ENCODE measurements around the gene MPHOSPH6.

Gene MPHOSPH6

GRCh38 chr16:82150549-82150948 lies 19.5 kb downstream of the MPHOSPH6 start:
- Histone ChIP-seq H3K4me1 (ENCODE audit: control insufficient read depth, low read length) (no peaks in the 10 kb centered on the region), H3K27me3 (ENCODE audit: control insufficient read depth, low read length) (no peaks in the 10 kb centered on the region), H4K20me1 (ENCODE audit: control insufficient read depth, insufficient read depth, low read depth, low read length) (no peaks in the 10 kb centered on the region), H3K27ac (ENCODE audit: low read depth, low read length) (no peak overlapping the region), H3K9me2 (replicated peaks; ENCODE audit: control insufficient read depth, low read length) (no peaks in the 10 kb centered on the region), H3K4me3 (ENCODE audit: low read length) (no peak overlapping the region), H3K36me3 (ENCODE audit: control insufficient read depth, low read length) (peaks cover 83% of the 10 kb centered on the region), H3K4me2 (ENCODE audit: low read length) (no peak overlapping the region), H3K9me3 (ENCODE audit: control insufficient read depth, insufficient read depth, low read length) (no peaks in the 10 kb centered on the region), H3K79me2 (ENCODE audit: control insufficient read depth, low read length) (peaks cover 26% of the 10 kb centered on the region), H3F3A (ENCODE audit: control insufficient read depth, insufficient read depth) (no peaks in the 10 kb centered on the region)
- TF ChIP-seq EZH2phosphoT487 (IDR thresholded peaks at IDR 0.05; ENCODE audit: borderline replicate concordance, low read length) = no peak
- TF ChIP-seq, protein P1, sequence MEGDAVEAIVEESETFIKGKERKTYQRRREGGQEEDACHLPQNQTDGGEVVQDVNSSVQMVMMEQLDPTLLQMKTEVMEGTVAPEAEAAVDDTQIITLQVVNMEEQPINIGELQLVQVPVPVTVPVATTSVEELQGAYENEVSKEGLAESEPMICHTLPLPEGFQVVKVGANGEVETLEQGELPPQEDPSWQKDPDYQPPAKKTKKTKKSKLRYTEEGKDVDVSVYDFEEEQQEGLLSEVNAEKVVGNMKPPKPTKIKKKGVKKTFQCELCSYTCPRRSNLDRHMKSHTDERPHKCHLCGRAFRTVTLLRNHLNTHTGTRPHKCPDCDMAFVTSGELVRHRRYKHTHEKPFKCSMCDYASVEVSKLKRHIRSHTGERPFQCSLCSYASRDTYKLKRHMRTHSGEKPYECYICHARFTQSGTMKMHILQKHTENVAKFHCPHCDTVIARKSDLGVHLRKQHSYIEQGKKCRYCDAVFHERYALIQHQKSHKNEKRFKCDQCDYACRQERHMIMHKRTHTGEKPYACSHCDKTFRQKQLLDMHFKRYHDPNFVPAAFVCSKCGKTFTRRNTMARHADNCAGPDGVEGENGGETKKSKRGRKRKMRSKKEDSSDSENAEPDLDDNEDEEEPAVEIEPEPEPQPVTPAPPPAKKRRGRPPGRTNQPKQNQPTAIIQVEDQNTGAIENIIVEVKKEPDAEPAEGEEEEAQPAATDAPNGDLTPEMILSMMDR (IDR thresholded peaks at IDR 0.05; ENCODE audit: low read depth, low read length, poor library complexity, severe bottlenecking) = no peak

GRCh38 chr16:82149536-82149935 lies 20.5 kb downstream of the MPHOSPH6 start:
- H3K4me2 ChIP-seq (ENCODE audit: low read length) = no peak overlapping the region
- H3K9me3 ChIP-seq (ENCODE audit: control insufficient read depth, insufficient read depth, low read length) = no peaks in the 10 kb centered on the region
- no peak overlapping the region for H3K4me3 ChIP-seq (ENCODE audit: low read length)
- H4K20me1 ChIP-seq (ENCODE audit: control insufficient read depth, insufficient read depth, low read depth, low read length) = no peaks in the 10 kb centered on the region
- no peaks in the 10 kb centered on the region for H3K9me2 ChIP-seq (replicated peaks; ENCODE audit: control insufficient read depth, low read length)
- H3K79me2 ChIP-seq (ENCODE audit: control insufficient read depth, low read length) = peaks cover 20% of the 10 kb centered on the region
- no peaks in the 10 kb centered on the region for H3K4me1 ChIP-seq (ENCODE audit: control insufficient read depth, low read length)
- no peak overlapping the region for H3K27ac ChIP-seq (ENCODE audit: low read depth, low read length)
- no peaks in the 10 kb centered on the region for H3F3A ChIP-seq (ENCODE audit: control insufficient read depth, insufficient read depth)
- H3K27me3 ChIP-seq (ENCODE audit: control insufficient read depth, low read length) = no peaks in the 10 kb centered on the region
- peaks cover 78% of the 10 kb centered on the region for H3K36me3 ChIP-seq (ENCODE audit: control insufficient read depth, low read length)
- TF ChIP-seq, protein P1 (IDR thresholded peaks at IDR 0.05; ENCODE audit: low read depth, low read length, poor library complexity, severe bottlenecking) = no peak
- no peak for TF ChIP-seq EZH2phosphoT487 (IDR thresholded peaks at IDR 0.05; ENCODE audit: borderline replicate concordance, low read length)

DNA sequence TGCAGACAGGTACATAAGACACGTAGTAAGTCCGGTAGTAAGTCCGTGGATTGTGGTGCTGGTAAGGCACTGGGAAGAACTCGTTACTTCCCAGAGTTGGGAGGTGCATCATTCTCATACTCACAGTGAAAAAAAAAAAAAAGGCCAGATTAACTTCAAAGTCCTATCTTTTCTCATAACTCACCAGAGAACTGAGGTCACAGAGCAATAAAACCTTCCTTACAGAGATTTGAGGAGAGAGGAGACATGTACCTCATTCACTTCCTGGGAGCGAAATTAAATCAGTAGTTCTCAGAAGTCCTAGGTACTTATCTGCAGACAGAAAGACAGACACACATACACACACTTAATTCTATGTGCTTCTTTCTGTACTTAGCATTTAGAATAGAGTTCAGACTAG lies 22.5 kb downstream of the MPHOSPH6 start:
- H3K27me3 ChIP-seq (ENCODE audit: control insufficient read depth, low read length) = no peaks in the 10 kb centered on the region
- no peaks in the 10 kb centered on the region for H3K9me2 ChIP-seq (replicated peaks; ENCODE audit: control insufficient read depth, low read length)
- no peak overlapping the region for H3K4me2 ChIP-seq (ENCODE audit: low read length)
- H3K27ac ChIP-seq (ENCODE audit: low read depth, low read length) = no peak overlapping the region
- H3K79me2 ChIP-seq (ENCODE audit: control insufficient read depth, low read length) = peaks cover 4% of the 10 kb centered on the region; the same call in 1 of the 2 replicates
- no peaks in the 10 kb centered on the region for H3K9me3 ChIP-seq (ENCODE audit: control insufficient read depth, insufficient read depth, low read length)
- H3K4me3 ChIP-seq (ENCODE audit: low read length) = no peak overlapping the region
- TF ChIP-seq, protein P1 (IDR thresholded peaks at IDR 0.05; ENCODE audit: low read depth, low read length, poor library complexity, severe bottlenecking) = no peak
- no peak for TF ChIP-seq EZH2phosphoT487 (IDR thresholded peaks at IDR 0.05; ENCODE audit: borderline replicate concordance, low read length)
- peaks cover 61% of the 10 kb centered on the region for H3K36me3 ChIP-seq (ENCODE audit: control insufficient read depth, low read length)
- H3K4me1 ChIP-seq (ENCODE audit: control insufficient read depth, low read length) = no peaks in the 10 kb centered on the region
- no peaks in the 10 kb centered on the region for H3F3A ChIP-seq (ENCODE audit: control insufficient read depth, insufficient read depth)
- no peaks in the 10 kb centered on the region for H4K20me1 ChIP-seq (ENCODE audit: control insufficient read depth, insufficient read depth, low read depth, low read length)
